ENCODE measurements around the gene HSFX2.
"Not testable (repeated sequence)": the region's sequence is repeated elsewhere in the genome, so short reads cannot be mapped to it uniquely, and the experiment has no call there.

The HSFX2 gene

DNA sequence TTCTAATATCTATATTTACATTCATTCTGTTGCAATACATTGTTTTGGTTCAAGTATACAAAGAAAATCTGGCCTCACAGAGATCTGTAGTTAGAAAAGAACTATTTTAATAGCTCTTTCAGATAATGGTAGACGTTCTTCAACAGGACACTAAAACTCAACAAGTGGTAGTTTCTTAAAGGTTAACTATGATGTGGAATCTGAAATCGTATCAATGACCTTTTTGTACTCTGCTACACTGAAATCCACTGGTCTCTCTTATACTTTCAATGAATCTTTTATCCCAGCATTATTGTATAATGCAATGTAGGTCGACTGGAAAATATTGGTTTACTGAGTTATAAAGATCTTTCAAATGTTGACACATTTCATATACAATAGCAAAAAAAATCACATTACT is 23.8 kb upstream of the HSFX2 start:
- in situ Hi-C loops (cut with MboI; ENCODE audit: low sequenced_read_pairs, unreplicated experiment), result no loop called here
- no peak for DNase-seq (ENCODE audit: low spot score)
- TF ChIP-seq, protein P1, sequence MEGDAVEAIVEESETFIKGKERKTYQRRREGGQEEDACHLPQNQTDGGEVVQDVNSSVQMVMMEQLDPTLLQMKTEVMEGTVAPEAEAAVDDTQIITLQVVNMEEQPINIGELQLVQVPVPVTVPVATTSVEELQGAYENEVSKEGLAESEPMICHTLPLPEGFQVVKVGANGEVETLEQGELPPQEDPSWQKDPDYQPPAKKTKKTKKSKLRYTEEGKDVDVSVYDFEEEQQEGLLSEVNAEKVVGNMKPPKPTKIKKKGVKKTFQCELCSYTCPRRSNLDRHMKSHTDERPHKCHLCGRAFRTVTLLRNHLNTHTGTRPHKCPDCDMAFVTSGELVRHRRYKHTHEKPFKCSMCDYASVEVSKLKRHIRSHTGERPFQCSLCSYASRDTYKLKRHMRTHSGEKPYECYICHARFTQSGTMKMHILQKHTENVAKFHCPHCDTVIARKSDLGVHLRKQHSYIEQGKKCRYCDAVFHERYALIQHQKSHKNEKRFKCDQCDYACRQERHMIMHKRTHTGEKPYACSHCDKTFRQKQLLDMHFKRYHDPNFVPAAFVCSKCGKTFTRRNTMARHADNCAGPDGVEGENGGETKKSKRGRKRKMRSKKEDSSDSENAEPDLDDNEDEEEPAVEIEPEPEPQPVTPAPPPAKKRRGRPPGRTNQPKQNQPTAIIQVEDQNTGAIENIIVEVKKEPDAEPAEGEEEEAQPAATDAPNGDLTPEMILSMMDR (IDR thresholded peaks at IDR 0.05; ENCODE audit: borderline replicate concordance, control extremely low read depth, extremely low read depth, insufficient read depth, missing control alignments), result no peak

GRCh38 chrX:149611623-149612175 is 16.6 kb upstream of the HSFX2 start:
- DNase-seq (ENCODE audit: low spot score), result no peak
- in situ Hi-C loops (cut with MboI; ENCODE audit: low sequenced_read_pairs, unreplicated experiment), result no loop called here
- TF ChIP-seq, protein P1 (IDR thresholded peaks at IDR 0.05; ENCODE audit: borderline replicate concordance, control extremely low read depth, extremely low read depth, insufficient read depth, missing control alignments), result no peak

DNA sequence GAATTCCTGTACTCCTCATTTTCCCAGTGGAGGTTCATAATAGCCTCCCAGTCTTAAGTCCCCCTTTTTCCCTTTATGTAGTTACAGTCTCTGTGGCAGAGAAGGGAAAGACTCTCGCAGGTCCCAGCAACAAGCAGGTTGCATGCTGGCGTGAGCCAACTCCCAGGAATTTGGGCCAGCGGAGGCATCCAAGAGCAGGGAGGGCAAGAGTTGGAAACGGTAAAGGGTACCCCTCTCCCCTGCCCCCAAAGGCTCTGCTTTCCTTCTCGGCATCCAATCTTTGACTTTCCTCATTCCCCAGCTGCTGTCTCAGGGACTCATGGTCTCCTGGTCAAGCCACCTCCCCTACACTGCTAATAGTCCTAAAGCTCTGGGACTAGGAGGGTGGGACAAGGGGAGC is 15.4 kb upstream of the HSFX2 start:
- in situ Hi-C loops (cut with MboI; ENCODE audit: low sequenced_read_pairs, unreplicated experiment), result no loop called here
- TF ChIP-seq, protein P1 (IDR thresholded peaks at IDR 0.05; ENCODE audit: borderline replicate concordance, control extremely low read depth, extremely low read depth, insufficient read depth, missing control alignments), result no peak
- DNase-seq (ENCODE audit: low spot score), result no peak

DNA sequence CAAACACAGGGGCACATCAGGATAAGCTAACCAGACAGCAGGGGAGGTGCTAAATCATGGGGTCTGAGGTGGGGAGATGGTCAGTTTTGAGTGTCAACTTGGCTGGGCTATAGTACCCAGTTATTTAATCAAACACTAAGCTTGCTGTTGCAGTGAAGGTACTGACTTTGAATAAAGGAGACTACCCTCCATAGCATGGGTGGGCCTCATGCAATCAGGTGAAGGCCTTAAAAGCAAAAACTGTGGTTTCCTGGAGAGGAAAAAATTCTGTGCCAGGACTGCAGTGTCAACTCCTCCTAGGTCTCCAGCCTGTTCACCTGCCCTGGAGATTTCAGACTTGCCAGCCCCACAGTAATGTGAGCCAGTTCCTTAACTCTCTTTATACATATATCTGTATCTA is 12.6 kb upstream of the HSFX2 start:
- in situ Hi-C loops (cut with MboI; ENCODE audit: low sequenced_read_pairs, unreplicated experiment), result no loop called here
- TF ChIP-seq, protein P1 (IDR thresholded peaks at IDR 0.05; ENCODE audit: borderline replicate concordance, control extremely low read depth, extremely low read depth, insufficient read depth, missing control alignments), result no peak
- DNase-seq (ENCODE audit: low spot score), result no peak

GRCh38 chrX:149605248-149605885 is 10.3 kb upstream of the HSFX2 start:
- in situ Hi-C loops (cut with MboI; ENCODE audit: low sequenced_read_pairs, unreplicated experiment); DNase-seq (ENCODE audit: low spot score): not testable (repeated sequence)

GRCh38 chrX:149598603-149599002 is 3.5 kb upstream of the HSFX2 start:
- in situ Hi-C loops (cut with MboI; ENCODE audit: low sequenced_read_pairs, unreplicated experiment); DNase-seq (ENCODE audit: low spot score): not testable (repeated sequence)

DNA sequence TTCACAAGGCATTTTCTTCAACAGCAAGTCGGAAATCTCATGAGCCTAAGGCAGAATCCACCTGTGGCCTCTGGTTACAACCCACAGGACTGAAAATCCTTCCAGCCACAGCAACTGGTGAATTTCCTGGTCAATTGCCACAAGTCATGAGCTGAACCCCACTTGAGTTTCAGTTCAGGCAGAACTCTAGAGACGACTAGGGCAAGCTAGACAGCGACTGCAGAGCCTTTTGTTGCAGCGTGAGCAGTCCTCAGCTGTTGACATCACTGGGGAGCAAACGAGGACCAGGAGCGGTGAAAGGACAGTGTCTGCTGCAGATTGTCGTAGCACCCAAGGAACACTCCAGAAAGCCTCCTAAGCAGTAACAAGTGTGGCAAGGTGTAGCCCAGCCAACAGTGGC is 829 bp upstream of the HSFX2 start:
- DNase-seq (ENCODE audit: low spot score); in situ Hi-C loops (cut with MboI; ENCODE audit: low sequenced_read_pairs, unreplicated experiment): not testable (repeated sequence)

DNA sequence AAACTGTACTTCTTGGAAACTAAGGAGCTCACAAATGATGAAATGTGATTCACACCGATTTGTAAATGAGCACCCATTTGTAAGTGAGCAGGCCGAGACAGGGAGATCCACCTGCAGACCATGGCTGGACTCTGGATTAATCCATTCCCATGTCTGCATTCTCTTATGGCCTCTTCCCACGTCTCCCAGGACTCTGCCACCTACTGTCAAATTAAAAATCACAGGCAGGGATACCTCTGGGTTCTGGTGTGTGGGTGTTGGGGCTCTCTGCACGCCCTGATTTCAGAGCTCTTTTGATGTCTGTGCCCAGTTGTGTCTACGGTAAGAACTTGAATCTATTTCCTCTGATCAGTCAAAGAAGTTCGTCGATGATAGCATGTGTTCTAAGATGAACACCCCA is 4.1 kb downstream of the HSFX2 start:
- in situ Hi-C loops (cut with MboI; ENCODE audit: low sequenced_read_pairs, unreplicated experiment); DNase-seq (ENCODE audit: low spot score): not testable (repeated sequence)

DNA sequence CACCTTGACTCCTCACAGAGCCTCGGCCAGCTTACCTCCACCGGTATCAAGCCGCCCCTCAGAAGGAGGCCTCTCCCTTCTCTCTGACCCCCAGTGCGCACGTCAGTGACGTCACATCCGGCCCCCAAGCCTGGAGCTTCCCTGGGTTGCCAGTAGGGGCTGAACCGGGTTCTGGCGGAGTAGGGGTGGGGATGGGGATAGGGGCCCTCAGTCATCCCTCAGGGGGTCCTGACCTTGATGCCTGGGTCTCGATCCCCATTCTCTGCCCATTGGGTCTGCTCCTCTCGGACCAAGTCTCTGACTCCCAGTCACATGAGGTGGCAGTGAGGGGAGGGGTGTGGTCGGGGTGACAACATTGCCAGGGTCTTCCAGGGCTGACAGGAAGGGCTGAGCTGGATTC is 7.8 kb downstream of the HSFX2 start, which contains the start of gene MAGEA9B:
MAGEA9B (minus strand) TSS at position 101 of the 400 bp plus-strand sequence. CDS start 4,280 bp downstream, outside the sequence.
- DNase-seq (ENCODE audit: low spot score); in situ Hi-C loops (cut with MboI; ENCODE audit: low sequenced_read_pairs, unreplicated experiment): not testable (repeated sequence)

GRCh38 chrX:149585631-149586030 is 9.5 kb downstream of the HSFX2 start:
- DNase-seq (ENCODE audit: low spot score); in situ Hi-C loops (cut with MboI; ENCODE audit: low sequenced_read_pairs, unreplicated experiment): not testable (repeated sequence)

GRCh38 chrX:149573456-149573855 is 21.7 kb downstream of the HSFX2 start:
- DNase-seq (ENCODE audit: low spot score); in situ Hi-C loops (cut with MboI; ENCODE audit: low sequenced_read_pairs, unreplicated experiment): not testable (repeated sequence)
